ENCODE data around the gene ZNF791. TPM values are rescaled to one million over a fixed set of nuclear protein-coding genes. Genes with fewer than 3 reads are reported as not detected.

The ZNF791 gene
- total and polyA plus RNA-seq, 2 donors from 2014 or later: 6.5 to 34.7 TPM

DNA sequence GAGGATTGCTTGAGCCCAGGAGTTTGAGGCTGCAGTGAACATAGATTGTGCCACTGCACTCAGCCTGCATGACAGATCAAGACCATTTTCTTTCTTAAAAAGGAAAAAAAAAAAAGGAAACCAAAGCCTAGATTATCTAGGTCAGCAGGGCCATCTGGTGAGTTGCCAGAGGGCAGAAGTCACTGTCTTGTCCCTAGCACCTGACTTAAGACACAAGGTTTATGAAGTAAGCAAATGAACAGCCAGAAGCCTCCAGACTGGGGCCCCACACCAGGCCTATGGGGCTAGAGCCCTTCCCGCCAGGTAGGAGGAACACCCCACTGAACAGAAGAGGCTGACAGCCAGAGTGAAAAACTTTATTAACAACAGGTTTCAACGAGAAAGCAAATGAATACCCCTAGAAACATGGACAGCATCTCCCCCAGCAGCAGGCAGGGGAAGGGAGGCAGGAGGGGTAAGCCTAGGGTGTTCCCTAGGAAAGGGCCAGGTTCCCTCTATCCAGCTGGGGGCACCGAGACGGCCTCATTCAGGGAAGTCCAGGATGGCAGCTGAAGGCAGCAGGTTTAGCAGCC lies 57.1 kb downstream of the ZNF791 start:
- peak overlapping the region in 1 of 3 donors; percentile 85 for H3K9ac ChIP-seq (ENCODE audit: low read length in 3 of 3)
- H3K4me3 ChIP-seq (ENCODE audit: low read length in 3 of 3): peak overlapping the region in 2 of 3 donors; percentile 77 to 84
- intact Hi-C loops (cut with DNase I): no loop called here
- peaks cover 0 to 29% (median 18%) of the 10 kb centered on the region in 3 donors for H3K4me1 ChIP-seq (ENCODE audit: control insufficient read depth in 2 of 3, insufficient read depth in 2 of 3, low read depth in 1 of 3, low read length in 3 of 3)
- H3K36me3 ChIP-seq (ENCODE audit: control insufficient read depth in 2 of 3, insufficient read depth in 3 of 3, low read length in 3 of 3): peaks cover 0 to 7% (median 5%) of the 10 kb centered on the region in 3 donors
- no peak overlapping the region for H3K27ac ChIP-seq (ENCODE audit: low read depth in 2 of 2, low read length in 2 of 2)
- TF ChIP-seq, protein P1, sequence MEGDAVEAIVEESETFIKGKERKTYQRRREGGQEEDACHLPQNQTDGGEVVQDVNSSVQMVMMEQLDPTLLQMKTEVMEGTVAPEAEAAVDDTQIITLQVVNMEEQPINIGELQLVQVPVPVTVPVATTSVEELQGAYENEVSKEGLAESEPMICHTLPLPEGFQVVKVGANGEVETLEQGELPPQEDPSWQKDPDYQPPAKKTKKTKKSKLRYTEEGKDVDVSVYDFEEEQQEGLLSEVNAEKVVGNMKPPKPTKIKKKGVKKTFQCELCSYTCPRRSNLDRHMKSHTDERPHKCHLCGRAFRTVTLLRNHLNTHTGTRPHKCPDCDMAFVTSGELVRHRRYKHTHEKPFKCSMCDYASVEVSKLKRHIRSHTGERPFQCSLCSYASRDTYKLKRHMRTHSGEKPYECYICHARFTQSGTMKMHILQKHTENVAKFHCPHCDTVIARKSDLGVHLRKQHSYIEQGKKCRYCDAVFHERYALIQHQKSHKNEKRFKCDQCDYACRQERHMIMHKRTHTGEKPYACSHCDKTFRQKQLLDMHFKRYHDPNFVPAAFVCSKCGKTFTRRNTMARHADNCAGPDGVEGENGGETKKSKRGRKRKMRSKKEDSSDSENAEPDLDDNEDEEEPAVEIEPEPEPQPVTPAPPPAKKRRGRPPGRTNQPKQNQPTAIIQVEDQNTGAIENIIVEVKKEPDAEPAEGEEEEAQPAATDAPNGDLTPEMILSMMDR (IDR thresholded peaks at IDR 0.05; ENCODE audit: borderline replicate concordance, extremely low read depth, insufficient read depth): no peak
- FAIRE-seq (no peak), DNase-seq (no peak)
- H3K9me3 ChIP-seq (ENCODE audit: control insufficient read depth in 2 of 3, insufficient read depth in 1 of 3, low read length in 3 of 3): no peaks in the 10 kb centered on the region
- H3K27me3 ChIP-seq (ENCODE audit: control insufficient read depth, insufficient read depth, low read length): no peaks in the 10 kb centered on the region

DNA sequence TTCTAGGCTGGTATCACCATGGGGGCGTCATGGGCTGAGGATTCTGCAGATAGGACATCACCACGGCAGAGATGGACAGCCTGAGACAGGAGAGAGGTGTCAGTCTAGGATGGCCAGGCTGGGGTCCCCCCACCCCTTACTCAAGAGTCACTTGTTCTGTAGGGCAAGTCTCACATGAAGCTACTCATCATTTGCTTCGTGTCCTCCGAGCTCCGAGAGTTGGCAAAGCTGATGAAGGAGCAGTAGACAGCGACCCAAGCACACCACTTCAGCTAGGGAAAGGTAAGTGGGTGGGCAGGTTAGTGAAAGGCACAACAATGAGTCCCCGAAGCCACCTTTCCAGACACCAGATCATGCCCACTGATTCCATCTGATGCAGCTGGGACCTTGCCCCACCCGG lies 57.6 kb downstream of the ZNF791 start:
- H3K27ac ChIP-seq (ENCODE audit: low read depth in 2 of 2, low read length in 2 of 2): peak overlapping the region in 1 of 2 donors; percentile 97
- H3K9me3 ChIP-seq (ENCODE audit: control insufficient read depth in 2 of 3, insufficient read depth in 1 of 3, low read length in 3 of 3): no peaks in the 10 kb centered on the region
- H3K4me3 ChIP-seq (ENCODE audit: low read length in 3 of 3): peak overlapping the region; percentile 77 to 93 (median 84)
- no peak for FAIRE-seq
- DNase-seq: no peak
- H3K27me3 ChIP-seq (ENCODE audit: control insufficient read depth, insufficient read depth, low read length): no peaks in the 10 kb centered on the region
- intact Hi-C loops (cut with DNase I): no loop called here
- peaks cover 0 to 7% (median 2%) of the 10 kb centered on the region in 3 donors for H3K36me3 ChIP-seq (ENCODE audit: control insufficient read depth in 2 of 3, insufficient read depth in 3 of 3, low read length in 3 of 3)
- TF ChIP-seq, protein P1 (IDR thresholded peaks at IDR 0.05; ENCODE audit: borderline replicate concordance, extremely low read depth, insufficient read depth): no peak
- peak overlapping the region in 2 of 3 donors; percentile 85 to 90 for H3K9ac ChIP-seq (ENCODE audit: low read length in 3 of 3)
- peaks cover 0 to 29% (median 18%) of the 10 kb centered on the region in 3 donors for H3K4me1 ChIP-seq (ENCODE audit: control insufficient read depth in 2 of 3, insufficient read depth in 2 of 3, low read depth in 1 of 3, low read length in 3 of 3)

DNA sequence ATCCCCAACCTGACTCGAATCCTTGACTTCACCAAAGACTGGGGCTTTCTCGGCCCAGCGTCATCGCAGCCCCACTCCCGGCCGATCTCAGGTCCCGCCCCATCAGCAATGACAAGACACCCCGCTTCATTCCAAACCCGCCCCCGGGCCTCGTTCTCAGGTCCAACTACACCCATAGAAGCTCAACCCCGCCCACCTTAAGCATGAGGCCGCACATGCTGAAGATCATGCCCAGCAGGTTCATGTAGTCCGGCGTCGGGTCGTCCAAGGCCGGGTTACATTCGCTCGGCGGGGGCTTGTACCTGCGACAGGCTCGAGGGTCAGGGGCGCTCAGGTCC lies 58.2 kb downstream of the ZNF791 start:
- intact Hi-C loops (cut with DNase I): no loop called here
- Histone ChIP-seq H3K4me3 (ENCODE audit: low read length in 3 of 3) (peak overlapping the region; percentile 77 to 93 (median 84)), H3K27me3 (ENCODE audit: control insufficient read depth, insufficient read depth, low read length) (no peaks in the 10 kb centered on the region), H3K9me3 (ENCODE audit: control insufficient read depth in 2 of 3, insufficient read depth in 1 of 3, low read length in 3 of 3) (no peaks in the 10 kb centered on the region), H3K36me3 (ENCODE audit: control insufficient read depth in 2 of 3, insufficient read depth in 3 of 3, low read length in 3 of 3) (peaks cover 0 to 6% (median 2%) of the 10 kb centered on the region in 3 donors), H3K9ac (ENCODE audit: low read length in 3 of 3) (peak overlapping the region; percentile 85 to 91 (median 90)), H3K27ac (ENCODE audit: low read depth in 2 of 2, low read length in 2 of 2) (peak overlapping the region; percentile 97 to 99), H3K4me1 (ENCODE audit: control insufficient read depth in 2 of 3, insufficient read depth in 2 of 3, low read depth in 1 of 3, low read length in 3 of 3) (peaks cover 0 to 29% (median 18%) of the 10 kb centered on the region in 3 donors)
- DNase-seq: peak in 3 of 5 donors; percentile 54 to 87 (median 76)
- FAIRE-seq: no peak
- TF ChIP-seq, protein P1 (IDR thresholded peaks at IDR 0.05; ENCODE audit: borderline replicate concordance, extremely low read depth, insufficient read depth): no peak

All from kidney (tissue), 14 donors.